Right atrium auricular region (tissue), 2 donors: ENCODE data around the gene PHF12. TPM values are rescaled to one million over a fixed set of nuclear protein-coding genes. Genes with fewer than 3 reads are reported as not detected.

Experiments
- DNase-seq: peaks from one replicate; pipeline ENCODE4 v3.0.0-alpha.2; 2019; ENCODE audit warnings: low spot score
- H3K27ac ChIP-seq, 2 donors: fragments of 200-600 bp; sonication (generic); 1 replicate in 1 of 2; 2 replicates in 1 of 2; pipeline ENCODE4 v1.5.1; 2016 to 2019
- H3K27me3 ChIP-seq, 2 donors: fragments of 200-600 bp; sonication (generic); one replicate each; pipeline versions ENCODE4 v1.5.1 to v1.6.0; 2017 to 2019
- H3K36me3 ChIP-seq: fragments of 200-600 bp; sonication (generic); one replicate; pipeline ENCODE4 v1.5.1; 2016
- H3K4me1 ChIP-seq, 2 donors: fragments of 200-600 bp; sonication (generic); one replicate each; pipeline versions ENCODE4 v1.5.1 to v1.6.0; 2017 to 2019
- H3K4me3 ChIP-seq, 2 donors: fragments of 200-600 bp; sonication (generic); 1 replicate in 1 of 2; 2 replicates in 1 of 2; pipeline ENCODE4 v1.5.1; 2017 to 2019; ENCODE audit warnings: mild to moderate bottlenecking in 1 of 2, moderate library complexity in 1 of 2
- H3K9me3 ChIP-seq, 2 donors: fragments of 200-600 bp; sonication (generic); one replicate each; pipeline ENCODE4 v1.5.1; 2019
- total RNA-seq, 2 donors: library from RNA; depleted of rRNA; stranded (reverse); fragments of >200 nt; gene quantifications; one replicate each; pipeline ENCODE4 v1.1.0, GENCODE V29; 2016
- TF ChIP-seq, protein P1 (sequence below), 2 donors: fragments of 200-600 bp; sonication (generic); IDR thresholded peaks; one replicate each; pipeline ENCODE4 v1.5.1; 2019; ENCODE audit warnings: antibody characterized with exemption in 2 of 2

Gene PHF12
- total RNA-seq, 2 donors from 2014 or later, result 19.6 to 35.7 TPM

- DNase-seq, result no peak
- Histone ChIP-seq H3K4me3 (no peak overlapping the region), H3K36me3 (no peaks in the 10 kb centered on the region), H3K27ac (no peak overlapping the region), H3K9me3 (no peaks in the 10 kb centered on the region), H3K4me1 (no peaks in the 10 kb centered on the region), H3K27me3 (no peaks in the 10 kb centered on the region)
- TF ChIP-seq, protein P1, sequence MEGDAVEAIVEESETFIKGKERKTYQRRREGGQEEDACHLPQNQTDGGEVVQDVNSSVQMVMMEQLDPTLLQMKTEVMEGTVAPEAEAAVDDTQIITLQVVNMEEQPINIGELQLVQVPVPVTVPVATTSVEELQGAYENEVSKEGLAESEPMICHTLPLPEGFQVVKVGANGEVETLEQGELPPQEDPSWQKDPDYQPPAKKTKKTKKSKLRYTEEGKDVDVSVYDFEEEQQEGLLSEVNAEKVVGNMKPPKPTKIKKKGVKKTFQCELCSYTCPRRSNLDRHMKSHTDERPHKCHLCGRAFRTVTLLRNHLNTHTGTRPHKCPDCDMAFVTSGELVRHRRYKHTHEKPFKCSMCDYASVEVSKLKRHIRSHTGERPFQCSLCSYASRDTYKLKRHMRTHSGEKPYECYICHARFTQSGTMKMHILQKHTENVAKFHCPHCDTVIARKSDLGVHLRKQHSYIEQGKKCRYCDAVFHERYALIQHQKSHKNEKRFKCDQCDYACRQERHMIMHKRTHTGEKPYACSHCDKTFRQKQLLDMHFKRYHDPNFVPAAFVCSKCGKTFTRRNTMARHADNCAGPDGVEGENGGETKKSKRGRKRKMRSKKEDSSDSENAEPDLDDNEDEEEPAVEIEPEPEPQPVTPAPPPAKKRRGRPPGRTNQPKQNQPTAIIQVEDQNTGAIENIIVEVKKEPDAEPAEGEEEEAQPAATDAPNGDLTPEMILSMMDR (IDR thresholded peaks at IDR 0.05), result no peak
These were observed 9.1 kb upstream of the PHF12 start for GRCh38 chr17:28960256-28961061.

DNA sequence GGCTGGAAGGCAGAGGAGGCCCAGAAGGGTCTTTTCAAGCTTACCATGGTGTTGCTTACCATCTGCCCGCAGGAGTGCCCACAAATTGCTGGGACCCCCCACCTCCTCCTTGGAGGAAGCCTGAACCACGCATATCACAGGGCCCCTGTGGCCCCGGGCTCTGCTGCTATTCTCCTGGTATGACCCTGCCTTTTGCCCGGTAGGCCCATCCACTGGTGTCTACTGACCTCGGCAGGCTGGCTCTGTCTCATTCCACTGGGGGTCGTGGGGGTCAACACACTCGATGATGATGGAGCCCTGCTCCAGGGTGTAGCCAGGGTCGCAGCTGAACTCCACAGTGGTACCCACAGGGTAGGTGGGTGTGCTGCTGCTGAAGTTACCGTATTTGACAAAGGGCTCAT, 8.2 kb upstream of the PHF12 start:
- TF ChIP-seq, protein P1 (IDR thresholded peaks at IDR 0.05), result no peak
- Histone ChIP-seq H3K9me3 (no peaks in the 10 kb centered on the region), H3K27ac (no peak overlapping the region), H3K4me3 (no peak overlapping the region), H3K27me3 (no peaks in the 10 kb centered on the region), H3K36me3 (no peaks in the 10 kb centered on the region), H3K4me1 (no peaks in the 10 kb centered on the region)
- no peak for DNase-seq

DNA sequence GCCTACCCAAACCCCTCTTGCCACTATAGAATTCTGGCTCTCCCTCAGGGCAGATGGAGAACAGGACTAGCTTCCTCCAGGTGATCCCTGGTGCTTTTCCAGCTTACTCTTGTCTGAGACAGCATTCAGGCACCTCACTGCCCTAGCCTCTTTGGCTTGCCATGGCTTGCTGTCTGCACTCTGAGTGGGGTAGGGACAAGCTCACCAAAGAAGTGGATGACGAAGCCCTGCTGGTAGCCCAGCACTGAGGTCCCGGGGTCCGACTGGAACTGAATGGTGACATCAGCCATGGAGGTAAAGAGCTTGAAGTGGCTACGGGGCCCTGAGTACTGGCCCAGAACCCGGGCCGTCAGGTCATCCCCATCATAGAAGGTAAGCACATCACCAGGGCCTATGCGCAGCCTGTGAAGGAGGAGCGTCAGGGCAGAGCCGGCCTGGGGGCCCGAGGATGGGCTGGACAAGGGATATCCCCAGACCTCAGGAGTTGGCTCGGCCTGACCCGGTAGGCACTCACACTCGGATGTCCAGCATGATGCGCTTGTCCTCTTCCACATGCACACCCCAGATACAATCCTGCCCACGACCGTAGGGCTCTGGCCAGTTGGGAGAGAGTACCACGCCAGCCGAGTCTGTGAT, 7.6 kb upstream of the PHF12 start:
- no peak for DNase-seq
- TF ChIP-seq, protein P1 (IDR thresholded peaks at IDR 0.05), result no peak
- Histone ChIP-seq H3K36me3 (no peaks in the 10 kb centered on the region), H3K27me3 (no peaks in the 10 kb centered on the region), H3K27ac (no peak overlapping the region), H3K9me3 (no peaks in the 10 kb centered on the region), H3K4me3 (no peak overlapping the region), H3K4me1 (no peaks in the 10 kb centered on the region)

- TF ChIP-seq, protein P1 (IDR thresholded peaks at IDR 0.05), result no peak
These were observed 6.7 kb upstream of the PHF12 start for GRCh38 chr17:28957992-28958355.

DNA sequence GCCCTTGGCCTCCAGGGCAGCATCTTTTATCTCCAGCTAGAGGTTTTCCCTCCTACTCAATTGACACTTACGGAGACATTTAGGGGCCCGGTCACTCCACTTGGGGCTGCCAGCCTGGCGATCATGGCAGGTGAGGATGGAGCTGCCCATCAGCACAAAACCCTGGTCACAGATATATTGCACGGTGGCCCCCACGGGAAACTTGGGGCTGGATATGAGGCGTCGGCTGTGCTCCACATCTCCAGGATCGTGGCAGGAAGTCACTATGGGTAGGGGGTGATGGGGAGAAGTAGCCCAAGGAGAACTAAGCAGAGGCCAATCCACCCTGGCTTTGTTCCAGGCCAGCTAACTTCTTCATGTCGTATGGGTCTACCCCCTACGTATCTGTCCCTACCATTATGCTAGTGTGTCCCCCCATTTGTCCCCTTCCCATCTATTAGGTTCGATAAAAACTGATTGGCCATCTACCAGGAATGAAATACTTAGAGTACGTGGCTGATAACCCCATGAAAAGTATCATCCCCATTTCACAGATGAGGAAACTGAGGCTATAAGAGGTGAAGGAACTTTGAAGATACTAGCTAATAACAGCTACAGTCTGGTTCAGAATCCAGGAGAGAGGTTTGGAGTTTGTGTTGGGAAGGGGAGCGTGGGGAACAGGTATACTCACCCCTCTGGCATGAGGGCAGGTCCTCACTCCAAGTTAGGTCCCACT, 6.1 kb upstream of the PHF12 start:
- Histone ChIP-seq H3K36me3 (no peaks in the 10 kb centered on the region), H3K27ac (no peak overlapping the region), H3K4me1 (peaks cover 0 to 11% of the 10 kb centered on the region in 2 donors), H3K4me3 (no peak overlapping the region), H3K9me3 (no peaks in the 10 kb centered on the region), H3K27me3 (no peaks in the 10 kb centered on the region)
- no peak for DNase-seq
- TF ChIP-seq, protein P1 (IDR thresholded peaks at IDR 0.05), result no peak

More at GRCh38 chr17:28957992-28958355, 6.7 kb upstream of the PHF12 start:
- Histone ChIP-seq H3K36me3 (no peaks in the 10 kb centered on the region), H3K4me3 (no peak overlapping the region), H3K9me3 (no peaks in the 10 kb centered on the region), H3K4me1 (peaks cover 0 to 6% of the 10 kb centered on the region in 2 donors), H3K27ac (no peak overlapping the region), H3K27me3 (no peaks in the 10 kb centered on the region)
- no peak for DNase-seq
